ENCODE data around the gene TMTC1.

TMTC1 gene

GRCh38 chr12:29778531-29778930, 5.2 kb downstream of the TMTC1 start:
- DNase-seq = no peak

DNA sequence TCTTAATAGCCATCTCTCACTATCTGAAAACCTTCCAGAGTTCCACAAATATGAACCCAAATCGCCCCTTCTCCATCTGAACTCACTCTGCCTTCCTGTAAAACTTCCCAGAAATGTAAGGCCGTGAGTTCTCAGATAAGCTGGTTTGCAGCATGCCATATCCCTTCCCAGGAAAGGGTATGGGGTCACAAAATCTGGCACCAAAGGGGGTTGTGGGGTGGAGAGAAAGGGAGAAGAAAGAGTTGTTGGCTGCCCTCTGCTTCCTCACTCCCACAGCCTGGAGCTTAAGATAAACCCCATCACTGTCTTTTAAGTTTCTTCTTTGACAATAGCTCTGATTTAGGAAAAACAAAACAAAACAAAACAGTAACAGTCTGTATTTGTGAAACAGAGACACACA, 10.7 kb downstream of the TMTC1 start:
- DNase-seq = no peak

- DNase-seq = no peak
These were observed 12.0 kb downstream of the TMTC1 start for GRCh38 chr12:29771786-29772185.

DNA sequence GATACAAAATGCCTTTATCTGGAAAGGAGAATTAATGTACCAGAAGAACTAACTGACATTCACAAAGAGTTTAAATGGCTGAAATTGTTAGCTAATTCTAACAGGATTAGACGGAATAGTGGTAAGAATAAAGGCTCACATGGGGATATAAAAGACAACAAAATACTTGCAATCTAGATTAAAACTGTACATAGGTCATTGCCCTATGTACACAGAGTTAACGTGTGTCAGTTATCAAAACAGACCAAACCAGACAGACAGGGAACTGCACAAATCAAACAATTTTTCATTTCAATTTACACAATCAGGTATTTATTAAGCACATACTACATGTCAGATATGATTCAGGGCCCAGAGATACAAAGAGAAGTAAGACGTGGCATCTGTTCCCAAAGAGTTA, 12.6 kb downstream of the TMTC1 start:
- DNase-seq = no peak

- no peak for DNase-seq
These were observed 14.4 kb downstream of the TMTC1 start for GRCh38 chr12:29769162-29769858.

- no peak for DNase-seq
These were observed 15.4 kb downstream of the TMTC1 start for GRCh38 chr12:29768372-29768771.

- no peak for DNase-seq
These were observed 20.4 kb downstream of the TMTC1 start for GRCh38 chr12:29763301-29763683.

GRCh38 chr12:29762637-29763300, 21.0 kb downstream of the TMTC1 start:
- DNase-seq = no peak

DNA sequence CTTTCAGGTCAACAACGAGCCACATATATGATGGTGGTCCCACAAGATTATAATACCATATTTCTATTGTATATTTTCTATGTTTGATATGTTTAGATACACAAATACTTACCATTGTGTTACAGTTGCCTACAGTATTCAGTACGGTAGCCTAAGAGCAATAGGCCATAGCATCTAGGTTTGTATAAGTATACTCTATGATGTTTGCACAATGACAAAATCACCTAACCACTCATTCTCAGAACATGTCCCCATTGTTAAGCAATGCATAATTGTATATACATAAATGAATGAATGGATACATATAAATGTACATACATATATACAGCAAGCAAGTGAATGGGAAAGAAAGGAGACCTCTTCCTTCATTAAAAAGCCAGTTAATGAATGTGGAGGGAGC, 23.8 kb downstream of the TMTC1 start:
- DNase-seq = no peak

DNA sequence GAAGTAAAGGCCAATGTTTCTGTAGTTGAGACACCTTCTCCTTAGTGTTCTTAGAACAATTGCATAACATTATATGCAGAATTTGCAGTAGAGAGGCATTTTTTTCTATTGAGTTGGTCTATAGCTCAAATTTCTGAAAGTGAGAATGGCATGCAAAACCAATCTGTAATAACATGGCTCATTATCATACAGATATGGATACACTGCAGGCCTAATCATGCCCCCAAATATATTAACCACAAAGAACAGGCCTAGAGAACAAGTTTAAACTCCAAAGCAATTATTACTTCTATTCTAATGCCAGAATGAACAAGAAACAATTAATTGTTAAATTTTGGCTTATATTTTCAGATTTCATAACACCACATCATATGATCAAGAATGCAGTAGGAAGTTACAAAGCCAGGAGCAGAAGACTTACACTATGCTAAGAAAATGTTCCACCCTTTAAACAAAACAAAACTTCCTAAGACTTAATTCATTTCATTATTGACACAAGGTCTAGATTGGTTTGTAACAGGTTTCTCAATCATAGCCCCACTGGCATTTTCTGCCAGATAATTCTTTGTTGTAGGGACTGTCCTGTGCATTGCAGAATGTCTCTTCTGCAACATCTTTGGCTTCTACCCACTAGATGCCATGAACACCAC, 26.9 kb downstream of the TMTC1 start:
- DNase-seq = no peak

DNA sequence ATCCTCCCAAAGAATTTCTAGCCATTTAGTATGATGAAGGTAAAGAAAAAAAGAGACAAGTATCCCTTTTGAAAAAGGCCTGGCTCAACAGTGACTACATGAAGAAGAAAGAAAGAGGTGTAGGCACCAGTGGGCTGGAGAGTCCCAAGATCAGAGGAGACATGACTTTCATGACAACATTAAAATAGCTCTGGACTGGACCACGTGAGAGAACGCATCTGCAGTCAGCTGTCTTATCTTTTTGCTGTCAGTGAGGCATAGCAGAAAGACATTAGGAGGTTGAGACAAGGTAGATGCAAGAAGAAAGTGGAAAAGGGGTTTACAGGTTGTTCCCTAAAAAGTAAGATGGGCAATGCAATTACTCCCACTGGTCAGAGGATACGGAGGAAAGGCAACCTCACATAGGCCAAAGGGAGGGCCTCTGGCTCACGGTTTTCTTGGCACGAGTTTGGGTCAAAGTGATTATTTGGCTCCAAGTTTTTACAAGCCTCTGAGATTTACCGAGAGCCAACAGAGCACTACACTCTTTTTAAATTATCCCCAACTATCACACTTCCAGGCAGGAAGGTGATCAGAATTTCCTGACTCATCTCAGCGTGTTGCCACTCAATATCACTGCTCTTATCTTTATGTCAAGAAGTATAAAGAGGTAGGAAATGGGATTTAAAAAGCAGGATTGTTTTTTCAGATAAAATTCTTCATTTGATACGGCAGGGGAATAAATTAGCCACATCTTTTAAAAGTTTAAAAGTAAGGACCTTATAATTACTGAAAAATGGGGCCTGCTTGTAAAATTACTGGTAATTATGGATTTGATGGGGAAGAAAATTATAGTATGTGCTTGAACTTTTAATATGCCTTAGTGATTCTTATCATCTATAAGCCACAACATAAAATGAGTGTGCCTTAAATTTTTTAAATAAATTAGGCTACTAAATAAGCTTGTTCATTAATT, 29.2 kb downstream of the TMTC1 start:
- no peak for DNase-seq

DNA sequence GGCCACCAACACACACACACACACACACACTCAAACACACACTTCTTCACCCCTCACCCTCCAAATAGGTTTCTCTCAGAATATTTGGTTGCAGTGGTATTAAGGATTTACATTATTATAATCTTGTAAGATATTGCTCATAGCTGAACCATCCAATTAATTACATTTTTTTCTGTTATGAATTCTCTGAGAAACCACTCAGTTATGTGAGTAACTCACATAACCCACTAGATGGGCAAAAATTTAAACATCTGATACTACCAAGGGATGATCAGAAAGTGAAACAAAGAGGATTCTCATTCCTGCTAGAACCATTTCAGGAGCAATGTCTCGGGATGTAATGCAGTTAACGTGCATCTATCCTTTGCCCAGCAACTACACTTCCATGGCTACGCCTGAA, 31.6 kb downstream of the TMTC1 start:
- DNase-seq = no peak

DNA sequence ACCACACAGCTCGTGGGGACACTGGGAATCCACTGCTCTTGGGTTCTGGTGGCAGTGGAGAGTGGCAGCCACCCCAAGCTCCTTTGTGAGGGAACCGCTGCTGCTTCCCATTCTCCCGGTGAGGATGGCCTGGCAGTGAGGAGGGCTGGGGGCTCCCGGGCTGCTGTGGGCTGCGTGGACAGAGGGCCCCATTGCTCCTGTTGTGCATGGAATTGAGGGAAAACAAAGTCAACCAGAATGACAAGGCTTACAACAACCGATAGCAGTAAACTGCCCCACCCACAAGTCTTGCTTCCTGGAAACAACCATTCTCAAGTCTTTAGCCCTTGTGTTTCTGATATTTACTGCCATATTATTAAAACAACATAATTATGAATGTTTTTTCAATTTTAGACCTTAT, 32.1 kb downstream of the TMTC1 start:
- DNase-seq = no peak

- DNase-seq = no peak
These were observed 32.9 kb downstream of the TMTC1 start for GRCh38 chr12:29750928-29751220.

GRCh38 chr12:29750131-29750927, 33.4 kb downstream of the TMTC1 start:
- DNase-seq = no peak

- no peak for DNase-seq
These were observed 39.4 kb downstream of the TMTC1 start for GRCh38 chr12:29744365-29744764.

DNA sequence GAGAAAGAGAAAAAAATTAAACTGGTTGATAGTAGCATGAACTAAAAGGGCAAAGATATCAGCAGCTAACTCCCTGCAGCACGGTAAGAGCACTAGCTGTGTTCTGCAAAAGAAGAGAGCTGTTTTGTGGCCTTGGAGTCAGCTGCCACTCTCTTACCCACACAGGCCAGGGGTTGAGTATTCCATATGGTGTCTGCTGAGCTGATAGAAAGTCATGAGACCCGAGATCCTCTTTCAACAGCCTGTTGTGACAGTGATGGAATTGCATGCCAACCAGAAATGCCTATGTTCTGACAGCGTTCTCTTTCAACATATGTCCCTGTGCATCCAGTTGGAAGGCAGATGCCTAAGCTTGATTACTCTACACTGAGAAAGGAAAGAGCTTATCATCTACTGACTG, 39.9 kb downstream of the TMTC1 start:
- DNase-seq = no peak

GRCh38 chr12:29743077-29743476, 40.7 kb downstream of the TMTC1 start:
- no peak for DNase-seq

GRCh38 chr12:29742646-29743045, 41.1 kb downstream of the TMTC1 start:
- no peak for DNase-seq

GRCh38 chr12:29741342-29742241, 42.1 kb downstream of the TMTC1 start:
- no peak for DNase-seq

DNA sequence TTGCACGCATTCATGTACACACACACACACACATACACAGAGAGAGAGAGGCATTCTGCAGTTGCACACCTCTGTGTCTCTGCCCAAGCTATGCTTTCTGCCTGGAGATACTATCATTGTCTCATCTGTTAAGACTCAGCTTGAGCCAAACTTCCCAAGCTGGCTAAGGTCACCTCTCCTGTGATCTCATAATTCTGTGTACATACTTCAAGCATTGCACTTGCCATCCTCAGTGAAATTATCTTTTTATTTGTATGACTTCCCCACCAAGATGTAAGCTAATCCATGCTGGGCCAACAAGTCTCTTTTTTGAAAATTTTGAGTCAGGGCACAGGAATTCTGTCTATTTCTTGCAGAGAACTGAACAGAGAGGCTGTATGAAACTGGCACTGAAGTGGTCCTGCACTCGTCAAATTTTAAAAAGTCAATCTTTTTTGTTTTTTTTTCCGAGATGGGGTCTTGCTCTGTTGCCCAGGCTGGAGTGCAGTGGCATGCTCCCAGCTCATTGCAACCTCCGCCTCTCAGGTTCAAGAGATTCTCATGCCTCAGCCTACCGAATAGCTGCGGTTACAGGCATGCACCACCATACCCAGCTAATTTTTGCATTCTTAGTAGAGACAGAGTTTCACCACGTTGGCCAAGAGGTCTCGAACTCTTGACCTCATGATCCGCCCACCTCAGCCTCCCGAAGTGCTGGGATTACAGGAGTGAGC, 44.3 kb downstream of the TMTC1 start:
- no peak for DNase-seq

Measured in stimulated activated CD4-positive, alpha-beta T cell treated with anti-CD3 and anti-CD28 coated beads, Interleukin-1b, Interleukin-23, amount 100 ng/mL, for 48 hours (primary cell).